HG02884 (cell line): ENCODE data around the gene FAM98A.

Source experiments
- ATAC-seq: cut with Tn5 transposase; IDR thresholded peaks from one replicate; pipeline ENCODE4 v1.9.1; 2021; ENCODE audit warnings: mild to moderate bottlenecking, moderate library complexity; ENCODE audit not compliant: unreplicated experiment

FAM98A gene

GRCh38 chr2:33598561-33599174 is 431 bp downstream of the FAM98A start:
- ATAC-seq, result peak; percentile 48

GRCh38 chr2:33597026-33597425 is 2.1 kb downstream of the FAM98A start:
- no peak for ATAC-seq

- no peak for ATAC-seq
These were observed 3.7 kb downstream of the FAM98A start for GRCh38 chr2:33595385-33595784.

- no peak for ATAC-seq
These were observed 9.7 kb downstream of the FAM98A start for GRCh38 chr2:33589444-33589843.

- no peak for ATAC-seq
These were observed 10.9 kb downstream of the FAM98A start for GRCh38 chr2:33588232-33588631.

GRCh38 chr2:33586766-33587165 is 12.3 kb downstream of the FAM98A start:
- ATAC-seq, result no peak

GRCh38 chr2:33583194-33583938 is 15.7 kb downstream of the FAM98A start:
- peak; percentile 55 for ATAC-seq

- ATAC-seq, result no peak
These were observed 17.2 kb downstream of the FAM98A start for GRCh38 chr2:33581872-33582271.

- ATAC-seq, result no peak
These were observed 19.9 kb downstream of the FAM98A start for GRCh38 chr2:33579227-33579626.

GRCh38 chr2:33577668-33578067 is 21.4 kb downstream of the FAM98A start:
- no peak for ATAC-seq

- ATAC-seq, result no peak
These were observed 22.0 kb downstream of the FAM98A start for GRCh38 chr2:33577084-33577483.

GRCh38 chr2:33573657-33574056 is 25.4 kb downstream of the FAM98A start:
- no peak for ATAC-seq

GRCh38 chr2:33570681-33571080 is 28.4 kb downstream of the FAM98A start:
- ATAC-seq, result no peak

- ATAC-seq, result no peak
These were observed 37.2 kb downstream of the FAM98A start for GRCh38 chr2:33561872-33562271.

GRCh38 chr2:33560017-33560416 is 39.1 kb downstream of the FAM98A start:
- ATAC-seq, result no peak

- no peak for ATAC-seq
These were observed 39.8 kb downstream of the FAM98A start for GRCh38 chr2:33559328-33559727.

GRCh38 chr2:33555681-33556080 is 43.4 kb downstream of the FAM98A start:
- ATAC-seq, result no peak

- ATAC-seq, result no peak
These were observed 46.2 kb downstream of the FAM98A start for GRCh38 chr2:33552758-33553461.

GRCh38 chr2:33550206-33550605 is 48.9 kb downstream of the FAM98A start:
- ATAC-seq, result no peak

- ATAC-seq, result no peak
These were observed 57.9 kb downstream of the FAM98A start for GRCh38 chr2:33541243-33541642.

GRCh38 chr2:33535421-33535820 is 63.7 kb downstream of the FAM98A start:
- ATAC-seq, result no peak
